ENCODE measurements around the gene CORIN.

- TF ChIP-seq CTCF (IDR thresholded peaks at IDR 0.05) = no peak
- no peak for TF ChIP-seq POLR2A (IDR thresholded peaks at IDR 0.05)
These were observed 163.7 kb downstream of the CORIN start for GRCh38 chr4:47674144-47674543.
